GM12878 (cell line): ENCODE measurements around the gene CRYGN. TPM values are rescaled to one million over a fixed set of nuclear protein-coding genes. Genes with fewer than 3 reads are reported as not detected.

Source experiments
- ATAC-seq: fragments of 200-7000 bp; cut with Tn5 transposase; 3 replicates; pipeline ENCODE4 v1.9.1; 2020; ENCODE audit warnings: mild to moderate bottlenecking, moderate library complexity
- BruUV-seq: library from RNA; stranded (reverse); fragments of 400-500 nt; replicated peaks from 2 replicates; lab custom pipeline; 2021; lab: Mats Ljungman, UMichigan
- CTCF ChIA-PET: fragments of 300-600 bp; sonication (Branson Sonifier 250); formaldehyde crosslinking; extraction: SDS; loops from one replicate; lab custom pipeline; 2021; ENCODE audit warnings: inconsistent platforms; lab: Yijun Ruan, JAX
- POLR2A ChIA-PET: fragments of 350-600 bp; formaldehyde crosslinking; extraction: SDS; loops from one replicate; lab custom pipeline; 2021; ENCODE audit warnings: inconsistent platforms; lab: Charles Lee
- RAD21 ChIA-PET: fragments of 300-600 bp; sonication (Branson Sonifier 250); formaldehyde crosslinking; loops from one replicate; lab custom pipeline; 2023; ENCODE audit warnings: antibody characterized with exemption; ENCODE audit not compliant: unreplicated experiment; lab: Charles Lee
- SMC1A ChIA-PET: fragments of 300-600 bp; sonication (Branson Sonifier 250); formaldehyde crosslinking; loops from one replicate; lab custom pipeline; 2023; ENCODE audit not compliant: unreplicated experiment, uncharacterized antibody; lab: Charles Lee
- DNase-seq: peaks from one replicate; pipeline ENCODE4 v3.0.0-alpha.2; 2011; ENCODE audit warnings: low read depth, low spot score
- FAIRE-seq: peaks from 3 replicates; lab custom pipeline; 2011; peaks lifted over from hg19 to GRCh38; lab: Jason Lieb, UNC
- H2AFZ ChIP-seq: 2 replicates; pipeline ENCODE4 v1.6.0; 2011; ENCODE audit warnings: low read depth, low read length, control low read depth; ENCODE audit not compliant: control insufficient read depth
- H3K27ac ChIP-seq: 2 replicates; pipeline ENCODE4 v1.5.1; 2011; ENCODE audit warnings: control low read depth; ENCODE audit not compliant: control insufficient read depth, insufficient read depth
- H3K27me3 ChIP-seq, 2 experiments: replicated peaks in 1 of 2; 2 replicates each; pipeline versions ENCODE4 v1.6.0 to v1.6.1; 2011; ENCODE audit warnings: low read length in 1 of 2; ENCODE audit not compliant: control insufficient read depth in 2 of 2, insufficient read depth in 2 of 2
- H3K36me3 ChIP-seq, 2 experiments: 2 replicates each; pipeline ENCODE4 v1.5.1; 2011; ENCODE audit warnings: low read length in 1 of 2; ENCODE audit not compliant: control insufficient read depth in 2 of 2, insufficient read depth in 2 of 2
- H3K4me1 ChIP-seq: 2 replicates; pipeline ENCODE4 v1.6.1; 2011; ENCODE audit warnings: mild to moderate bottlenecking, low read length, moderate library complexity, mixed read lengths; ENCODE audit not compliant: control insufficient read depth, insufficient read depth
- H3K4me2 ChIP-seq: 2 replicates; pipeline ENCODE4 v1.6.0; 2011; ENCODE audit warnings: control low read depth; ENCODE audit not compliant: control insufficient read depth, insufficient read depth
- H3K4me3 ChIP-seq: fragments of 200-600 bp; sonication (generic); 2 replicates; pipeline ENCODE4 v1.5.1; 2016
- H3K79me2 ChIP-seq: 2 replicates; pipeline ENCODE4 v1.6.0; 2011; ENCODE audit warnings: low read length; ENCODE audit not compliant: control insufficient read depth, insufficient read depth
- H3K9ac ChIP-seq: 2 replicates; pipeline ENCODE4 v1.8.0; 2011; ENCODE audit warnings: low read length, control low read depth, mixed read lengths; ENCODE audit not compliant: control insufficient read depth, insufficient read depth
- H3K9me3 ChIP-seq: replicated peaks from 3 replicates; pipeline ENCODE4 v1.5.1; 2011; ENCODE audit warnings: mild to moderate bottlenecking, low read length; ENCODE audit not compliant: control insufficient read depth, insufficient read depth
- H4K20me1 ChIP-seq: 2 replicates; pipeline ENCODE4 v1.6.0; 2011; ENCODE audit not compliant: control insufficient read depth, insufficient read depth
- NR2F1 ChIP-seq: fragments of 450-650 bp; conservative IDR thresholded peaks from 2 replicates; pipeline ENCODE4 v1.6.1; 2017; ENCODE audit warnings: mild to moderate bottlenecking
- STAT1 ChIP-seq: fragments of 450-650 bp; conservative IDR thresholded peaks from 2 replicates; pipeline ENCODE4 v1.6.1; 2014; ENCODE audit warnings: antibody characterized with exemption, mild to moderate bottlenecking
- SUZ12 ChIP-seq: fragments of 200-600 bp; sonication (generic); IDR thresholded peaks from one replicate; pipeline ENCODE4 v1.6.1; 2018; ENCODE audit warnings: antibody characterized with exemption, mild to moderate bottlenecking; ENCODE audit not compliant: unreplicated experiment
- ZBED1 ChIP-seq: IDR thresholded peaks from 2 replicates; pipeline ENCODE4 v1.6.1; 2016; ENCODE audit warnings: borderline replicate concordance
- ZNF24 ChIP-seq: fragments of 450-650 bp; IDR thresholded peaks from 2 replicates; pipeline ENCODE4 v1.6.1; 2017; ENCODE audit warnings: antibody characterized with exemption, mild to moderate bottlenecking
- ZSCAN29 ChIP-seq: fragments of 450-650 bp; IDR thresholded peaks from 2 replicates; pipeline ENCODE4 v1.6.1; 2017; ENCODE audit warnings: mild to moderate bottlenecking, moderate library complexity
- WGBS: methylation state at CpG from one replicate; pipeline ENCODE4 v1.1.6; 2016; ENCODE audit warnings: low lambda C conversion rate; ENCODE audit not compliant: insufficient replicate concordance, insufficient coverage; ENCODE audit errors: missing lambda C conversion rate; 5-methylcytosine and 5-hydroxymethylcytosine counted together
- in situ Hi-C: fragments of 300-500 bp; cut with MboI; formaldehyde crosslinking; loops from 9 replicates; pipeline ENCODE4 v1.14.3; 2018; ENCODE audit warnings: mixed read lengths
- intact Hi-C: fragments of 100-400 bp; cut with micrococcal nuclease; formaldehyde crosslinking; loops from one replicate; pipeline ENCODE4 v1.14.2; 2022; ENCODE audit not compliant: unreplicated experiment
- polyA plus RNA-seq, 11 experiments: library from polyadenylated mRNA; depleted of rRNA in 4 of 11; unstranded in 6 of 11; stranded (reverse) in 5 of 11; fragments of >200 nt; fragmentation: Nextera tagmentation in 4 of 11; fragmentation: Illumina TruSeq in 1 of 11; extraction: Ambion mirVana in 4 of 11; extraction: Trizol in 1 of 11; gene quantifications; 1 replicate in 1 of 11; 2 replicates in 10 of 11; pipeline versions ENCODE4 v1.2.1 to v1.2.3, GENCODE V29; 2011 to 2016; ENCODE audit warnings: inconsistent platforms in 2 of 11, missing spikeins in 2 of 11, low read depth in 1 of 11
- total RNA-seq, 4 experiments: library from RNA; depleted of rRNA in 3 of 4; stranded (reverse); fragments of >200 nt in 3 of 4; fragmentation: Illumina TruSeq in 1 of 4; extraction: Trizol in 1 of 4; gene quantifications; 2 replicates each; pipeline versions ENCODE4 v1.2.1 to v1.2.3, GENCODE V29; 2013 to 2021
- TF ChIP-seq, protein P1 (sequence below): IDR thresholded peaks from 2 replicates; pipeline ENCODE4 v1.6.1; 2011; ENCODE audit warnings: borderline replicate concordance, low read depth, mild to moderate bottlenecking, moderate library complexity, mixed read lengths, low read length; ENCODE audit not compliant: insufficient read depth; ENCODE audit errors: extremely low read length

Gene CRYGN
- total and polyA plus RNA-seq, 10 of the 15 experiments (the other 5 are each of a cell fraction or from before 2014, with no cell fraction given): not detected

DNA sequence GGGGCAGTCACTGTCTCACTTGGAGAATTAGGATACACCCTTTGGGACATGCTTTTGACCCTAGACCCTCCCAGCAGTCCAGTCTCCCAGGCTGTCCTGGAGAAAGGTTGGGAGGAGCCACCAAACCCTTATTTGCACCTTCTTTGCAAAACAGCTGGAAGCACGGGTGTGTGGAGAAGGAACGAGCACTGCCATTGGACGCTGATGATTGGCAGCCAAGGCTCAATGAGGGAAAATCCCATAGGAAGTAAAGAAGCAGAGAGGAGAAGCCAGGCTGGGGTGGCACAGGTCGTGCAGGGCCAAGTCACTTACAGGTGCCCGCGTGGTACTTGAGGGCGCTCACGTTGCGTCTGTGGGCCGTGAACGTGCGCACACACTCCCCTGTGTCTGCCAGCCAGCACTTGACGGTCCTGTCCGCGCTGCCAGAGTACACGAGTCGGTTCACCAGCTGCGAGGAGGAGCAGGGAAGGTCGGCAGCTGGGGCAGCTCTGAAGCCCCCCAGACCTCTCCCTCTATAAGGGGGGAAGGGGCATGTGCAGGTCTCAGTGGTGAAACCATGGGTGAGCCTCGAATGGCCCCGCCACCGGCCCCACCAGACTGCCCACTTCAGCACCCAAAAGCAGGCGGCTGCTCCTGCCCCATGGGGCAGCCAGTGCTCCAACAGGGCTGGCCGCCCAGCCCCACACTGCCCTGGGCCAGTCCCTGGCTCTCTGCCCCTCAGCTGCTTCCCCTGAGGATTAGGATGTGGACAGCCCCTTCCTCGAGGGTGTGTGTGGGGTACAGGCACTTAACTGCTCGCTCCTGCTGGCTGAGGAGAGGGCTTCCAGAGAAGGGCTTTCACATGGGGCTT lies 54.9 kb downstream of the CRYGN start:
- ChIA-PET POLR2A (no interaction called here), CTCF (interaction anchor here (1.1 to 1.2 kb wide), 2 partner anchors 16 to 77 kb away, joined by 3 to 4 read pairs; no protein-coding TSS in a partner anchor), SMC1A (no interaction called here), RAD21 (no interaction called here)
- in situ Hi-C loops: loop anchor here (5.0 kb wide), 1 partner anchor 62 kb away; no protein-coding TSS in a partner anchor
- H3K36me3 ChIP-seq: no peaks in the 10 kb centered on the region
- TF ChIP-seq NR2F1 (no peak), SUZ12 (no peak), ZSCAN29 (no peak), ZBED1 (no peak), STAT1 (no peak), ZNF24 (no peak)
- TF ChIP-seq, protein P1, sequence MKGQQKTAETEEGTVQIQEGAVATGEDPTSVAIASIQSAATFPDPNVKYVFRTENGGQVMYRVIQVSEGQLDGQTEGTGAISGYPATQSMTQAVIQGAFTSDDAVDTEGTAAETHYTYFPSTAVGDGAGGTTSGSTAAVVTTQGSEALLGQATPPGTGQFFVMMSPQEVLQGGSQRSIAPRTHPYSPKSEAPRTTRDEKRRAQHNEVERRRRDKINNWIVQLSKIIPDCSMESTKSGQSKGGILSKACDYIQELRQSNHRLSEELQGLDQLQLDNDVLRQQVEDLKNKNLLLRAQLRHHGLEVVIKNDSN: no peak
- H3K27me3 ChIP-seq: peaks cover 2 to 3% of the 10 kb centered on the region in 2 experiments; a peak in 3 of 4 replicates
- no peaks in the 10 kb centered on the region for H4K20me1 ChIP-seq
- peaks cover 7% of the 10 kb centered on the region for H3K4me1 ChIP-seq
- H3K4me3 ChIP-seq: no peak overlapping the region
- H2AFZ ChIP-seq: no peak overlapping the region
- FAIRE-seq (no peak), DNase-seq (no peak), ATAC-seq (no peak)
- no TSS peak for BruUV-seq
- no peaks in the 10 kb centered on the region for H3K79me2 ChIP-seq
- H3K4me2 ChIP-seq: no peak overlapping the region
- H3K9ac ChIP-seq: no peak overlapping the region
- H3K9me3 ChIP-seq: no peaks in the 10 kb centered on the region; the same call in 2 of the 3 replicates
- WGBS: 55% methylated on average over 26 of the region's 26 CpGs
- no peak overlapping the region for H3K27ac ChIP-seq
- intact Hi-C loops: no loop called here
